ENCODE results near the gene MACROD2. TPM values are rescaled to one million over a fixed set of nuclear protein-coding genes. Genes with fewer than 3 reads are reported as not detected.

The MACROD2 gene
- total RNA-seq, 1 donor from 2014 or later, result 1.6 TPM

DNA sequence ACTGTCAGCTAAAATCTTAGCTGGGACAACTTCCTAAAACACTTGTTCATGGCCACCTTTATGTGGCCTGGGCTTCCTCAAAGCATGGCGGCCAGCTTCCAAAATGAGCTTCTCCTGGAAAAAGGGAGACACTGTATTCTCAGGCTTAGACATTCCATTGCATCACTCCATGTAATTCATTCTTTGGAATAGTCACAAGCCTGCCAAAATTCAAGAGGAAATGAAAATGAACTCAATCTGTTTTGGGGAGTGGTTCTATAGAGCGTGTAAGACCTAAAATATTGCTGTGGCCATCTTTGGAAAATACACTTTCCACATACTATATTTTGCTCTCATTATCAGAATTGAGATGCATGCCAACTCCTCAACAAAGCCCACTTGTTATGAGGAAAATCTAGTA, 1890.9 kb downstream of the MACROD2 start:
- H3K4me3 ChIP-seq (ENCODE audit: low read depth, low read length), result no peak overlapping the region
- H3K27me3 ChIP-seq (ENCODE audit: control insufficient read depth, insufficient read depth, low read length), result no peaks in the 10 kb centered on the region
- no peak for DNase-seq (ENCODE audit: low read depth)
- FAIRE-seq, result no peak
- TF ChIP-seq, protein P1, sequence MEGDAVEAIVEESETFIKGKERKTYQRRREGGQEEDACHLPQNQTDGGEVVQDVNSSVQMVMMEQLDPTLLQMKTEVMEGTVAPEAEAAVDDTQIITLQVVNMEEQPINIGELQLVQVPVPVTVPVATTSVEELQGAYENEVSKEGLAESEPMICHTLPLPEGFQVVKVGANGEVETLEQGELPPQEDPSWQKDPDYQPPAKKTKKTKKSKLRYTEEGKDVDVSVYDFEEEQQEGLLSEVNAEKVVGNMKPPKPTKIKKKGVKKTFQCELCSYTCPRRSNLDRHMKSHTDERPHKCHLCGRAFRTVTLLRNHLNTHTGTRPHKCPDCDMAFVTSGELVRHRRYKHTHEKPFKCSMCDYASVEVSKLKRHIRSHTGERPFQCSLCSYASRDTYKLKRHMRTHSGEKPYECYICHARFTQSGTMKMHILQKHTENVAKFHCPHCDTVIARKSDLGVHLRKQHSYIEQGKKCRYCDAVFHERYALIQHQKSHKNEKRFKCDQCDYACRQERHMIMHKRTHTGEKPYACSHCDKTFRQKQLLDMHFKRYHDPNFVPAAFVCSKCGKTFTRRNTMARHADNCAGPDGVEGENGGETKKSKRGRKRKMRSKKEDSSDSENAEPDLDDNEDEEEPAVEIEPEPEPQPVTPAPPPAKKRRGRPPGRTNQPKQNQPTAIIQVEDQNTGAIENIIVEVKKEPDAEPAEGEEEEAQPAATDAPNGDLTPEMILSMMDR (IDR thresholded peaks at IDR 0.05; ENCODE audit: insufficient read depth, low read length, severe bottlenecking), result no peak
- H3K36me3 ChIP-seq (ENCODE audit: control insufficient read depth, insufficient read depth, low read length), result no peaks in the 10 kb centered on the region

DNA sequence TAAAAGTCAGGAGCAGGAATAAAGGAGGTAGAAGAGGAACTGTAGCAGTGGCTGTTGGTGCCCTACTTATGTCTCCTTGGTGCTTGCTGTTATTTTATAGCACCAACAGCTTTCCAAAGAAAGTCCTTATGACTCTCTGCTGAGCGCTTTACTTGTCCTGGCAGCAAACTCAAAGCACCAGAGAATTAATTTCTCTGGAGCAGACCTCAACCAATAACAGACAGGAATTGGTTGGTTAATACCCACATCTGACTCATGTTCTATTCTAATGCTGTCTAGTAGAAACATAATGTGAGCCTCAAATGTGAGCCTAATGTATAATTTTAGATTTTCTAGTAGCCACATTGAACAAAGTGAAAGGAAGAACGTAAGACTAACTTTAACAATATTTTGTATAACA, 1892.1 kb downstream of the MACROD2 start:
- TF ChIP-seq, protein P1 (IDR thresholded peaks at IDR 0.05; ENCODE audit: insufficient read depth, low read length, severe bottlenecking), result no peak
- DNase-seq (ENCODE audit: low read depth) (no peak), FAIRE-seq (no peak)
- Histone ChIP-seq H3K4me3 (ENCODE audit: low read depth, low read length) (no peak overlapping the region), H3K27me3 (ENCODE audit: control insufficient read depth, insufficient read depth, low read length) (no peaks in the 10 kb centered on the region), H3K36me3 (ENCODE audit: control insufficient read depth, insufficient read depth, low read length) (no peaks in the 10 kb centered on the region)

DNA sequence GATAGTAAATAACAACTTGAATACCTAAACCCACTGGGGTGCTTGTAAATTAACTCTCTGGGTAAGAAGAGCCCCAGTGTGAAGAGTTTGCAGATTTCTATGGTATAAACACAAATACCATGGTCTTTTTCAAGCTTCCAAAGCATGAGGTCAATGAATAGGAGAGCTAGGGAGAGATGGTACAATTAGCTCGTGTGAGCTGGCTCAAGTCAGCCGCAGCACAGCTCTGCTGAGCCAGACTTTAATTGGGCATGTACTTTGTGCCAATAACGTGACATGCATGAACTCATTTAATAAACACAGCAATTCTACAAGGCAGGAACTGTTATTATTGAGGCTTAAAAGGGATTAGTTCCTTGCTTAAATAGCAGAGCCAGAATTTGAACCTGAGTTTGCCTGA, 1893.7 kb downstream of the MACROD2 start:
- Histone ChIP-seq H3K36me3 (ENCODE audit: control insufficient read depth, insufficient read depth, low read length) (no peaks in the 10 kb centered on the region), H3K4me3 (ENCODE audit: low read depth, low read length) (no peak overlapping the region), H3K27me3 (ENCODE audit: control insufficient read depth, insufficient read depth, low read length) (no peaks in the 10 kb centered on the region)
- DNase-seq (ENCODE audit: low read depth), result no peak
- TF ChIP-seq, protein P1 (IDR thresholded peaks at IDR 0.05; ENCODE audit: insufficient read depth, low read length, severe bottlenecking), result no peak
- FAIRE-seq, result no peak

DNA sequence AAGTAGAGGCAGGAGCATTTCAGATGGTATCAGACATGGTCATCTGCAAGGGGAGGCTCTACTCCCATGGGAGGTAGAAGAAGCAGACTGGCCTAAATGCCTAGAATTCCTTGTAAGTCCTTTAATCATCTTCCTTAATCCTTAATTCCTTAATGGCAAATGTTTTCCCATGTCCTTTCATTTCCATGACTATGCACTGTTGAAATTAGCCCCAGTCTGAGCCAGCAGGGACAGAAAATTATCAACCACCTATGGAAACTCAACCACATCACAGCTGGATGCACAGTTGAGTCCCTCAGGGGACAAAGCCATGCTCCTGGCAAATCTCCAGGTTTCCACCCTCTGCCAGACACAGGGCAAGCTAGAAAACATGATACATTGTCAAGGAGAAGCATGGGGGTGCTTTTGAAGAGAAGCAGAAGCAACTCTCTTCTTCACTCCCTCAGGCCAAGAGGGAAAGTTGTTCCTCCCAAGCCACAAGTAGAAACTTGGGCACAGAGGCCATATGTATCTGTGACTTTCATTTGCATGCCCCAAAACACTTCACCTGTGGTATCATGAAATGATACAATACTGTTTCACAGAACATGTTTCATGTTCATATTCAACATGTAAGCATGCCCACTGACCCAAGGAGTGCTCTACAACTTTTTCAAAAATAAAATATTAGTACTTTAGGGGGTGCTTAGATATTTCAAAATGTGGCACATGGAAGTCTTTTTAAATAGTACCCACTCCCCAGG, 1894.4 kb downstream of the MACROD2 start:
- DNase-seq (ENCODE audit: low read depth) (no peak), FAIRE-seq (no peak)
- Histone ChIP-seq H3K27me3 (ENCODE audit: control insufficient read depth, insufficient read depth, low read length) (no peaks in the 10 kb centered on the region), H3K36me3 (ENCODE audit: control insufficient read depth, insufficient read depth, low read length) (no peaks in the 10 kb centered on the region), H3K4me3 (ENCODE audit: low read depth, low read length) (no peak overlapping the region)
- TF ChIP-seq, protein P1 (IDR thresholded peaks at IDR 0.05; ENCODE audit: insufficient read depth, low read length, severe bottlenecking), result no peak

DNA sequence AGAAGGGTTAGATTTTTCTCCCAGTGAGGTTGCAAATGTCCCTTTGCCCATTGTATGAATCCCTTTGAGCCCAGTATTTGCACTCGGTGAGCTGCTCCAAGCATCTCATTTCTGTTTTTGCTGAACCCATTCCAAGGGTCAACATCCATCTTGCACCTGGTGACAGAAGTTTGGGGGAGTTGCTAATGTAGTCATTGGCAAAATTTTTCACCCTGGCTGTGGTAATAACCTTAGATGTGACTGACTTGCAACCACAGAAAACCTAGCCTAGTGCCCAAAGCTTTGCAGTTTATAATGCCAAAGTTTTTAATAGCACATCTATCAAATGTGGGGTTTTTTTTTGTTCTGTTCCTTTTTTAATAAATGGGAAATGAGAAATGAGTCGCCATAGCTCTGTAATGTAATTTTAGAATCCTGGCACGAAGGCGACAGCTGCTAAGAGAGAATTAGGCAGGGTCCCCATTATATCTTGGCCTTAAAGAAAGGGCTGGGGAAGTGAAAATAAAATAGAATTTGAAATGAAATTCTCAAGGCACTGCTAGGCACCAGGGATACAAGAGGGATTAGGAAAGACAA, 1895.2 kb downstream of the MACROD2 start:
- no peaks in the 10 kb centered on the region for H3K27me3 ChIP-seq (ENCODE audit: control insufficient read depth, insufficient read depth, low read length)
- DNase-seq (ENCODE audit: low read depth) (no peak), FAIRE-seq (no peak)
- TF ChIP-seq, protein P1 (IDR thresholded peaks at IDR 0.05; ENCODE audit: insufficient read depth, low read length, severe bottlenecking), result no peak
- no peaks in the 10 kb centered on the region for H3K36me3 ChIP-seq (ENCODE audit: control insufficient read depth, insufficient read depth, low read length)
- H3K4me3 ChIP-seq (ENCODE audit: low read depth, low read length), result no peak overlapping the region

Data from bronchial epithelial cell (primary cell).